Suprapubic skin (tissue), 4 donors: Measurements from ENCODE around the gene BLACAT1. TPM values are rescaled to one million over a fixed set of nuclear protein-coding genes. Genes with fewer than 3 reads are reported as not detected.

Experiments
- DNase-seq, 2 donors: peaks; one replicate each; pipeline ENCODE4 v3.0.0-alpha.2; 2019; ENCODE audit warnings: low spot score in 2 of 2
- H3K27ac ChIP-seq: fragments of 200-600 bp; sonication (generic); one replicate; pipeline ENCODE4 v1.5.1; 2019
- H3K27me3 ChIP-seq: fragments of 200-600 bp; sonication (generic); one replicate; pipeline ENCODE4 v1.5.1; 2019
- H3K36me3 ChIP-seq: fragments of 200-600 bp; sonication (generic); one replicate; pipeline ENCODE4 v1.5.1; 2019
- H3K4me1 ChIP-seq: fragments of 200-600 bp; sonication (generic); one replicate; pipeline ENCODE4 v1.5.1; 2019
- H3K4me3 ChIP-seq: fragments of 200-600 bp; sonication (generic); one replicate; pipeline ENCODE4 v1.5.1; 2019; ENCODE audit warnings: mild to moderate bottlenecking
- H3K9me3 ChIP-seq: fragments of 200-600 bp; sonication (generic); one replicate; pipeline ENCODE4 v1.5.1; 2019
- EP300 ChIP-seq: sonication (generic); formaldehyde crosslinking; IDR thresholded peaks from one replicate; pipeline ENCODE4 v1.6.1; 2017; ENCODE audit warnings: antibody characterized with exemption
- POLR2A ChIP-seq, 2 donors: fragments of 450-650 bp; IDR thresholded peaks; one replicate each; pipeline ENCODE4 v1.6.1; 2017; ENCODE audit warnings: antibody characterized with exemption in 2 of 2, mild to moderate bottlenecking in 2 of 2, moderate library complexity in 2 of 2
- POLR2AphosphoS5 ChIP-seq, 3 donors: sonication (generic); formaldehyde crosslinking; IDR thresholded peaks; one replicate each; pipeline ENCODE4 v1.6.1; 2017; ENCODE audit warnings: antibody characterized with exemption in 3 of 3
- WGBS: methylation state at CpG from one replicate; pipeline ENCODE4 v1.1.5; 2018; 5-methylcytosine and 5-hydroxymethylcytosine counted together
- total RNA-seq, 4 donors: library from RNA; depleted of rRNA; stranded (reverse); fragments of >200 nt; gene quantifications; one replicate each; pipeline ENCODE4 v1.1.0, GENCODE V29; 2016
- TF ChIP-seq, protein P1 (sequence below), 2 donors: fragments of 200-600 bp in 1 of 2; fragments of 450-650 bp in 1 of 2; sonication (generic) in 1 of 2; IDR thresholded peaks; one replicate each; pipeline ENCODE4 v1.5.1; 2016 to 2019; ENCODE audit warnings: antibody characterized with exemption in 2 of 2, mild to moderate bottlenecking in 1 of 2, moderate library complexity in 1 of 2

BLACAT1 gene
- total RNA-seq = not detected

DNA sequence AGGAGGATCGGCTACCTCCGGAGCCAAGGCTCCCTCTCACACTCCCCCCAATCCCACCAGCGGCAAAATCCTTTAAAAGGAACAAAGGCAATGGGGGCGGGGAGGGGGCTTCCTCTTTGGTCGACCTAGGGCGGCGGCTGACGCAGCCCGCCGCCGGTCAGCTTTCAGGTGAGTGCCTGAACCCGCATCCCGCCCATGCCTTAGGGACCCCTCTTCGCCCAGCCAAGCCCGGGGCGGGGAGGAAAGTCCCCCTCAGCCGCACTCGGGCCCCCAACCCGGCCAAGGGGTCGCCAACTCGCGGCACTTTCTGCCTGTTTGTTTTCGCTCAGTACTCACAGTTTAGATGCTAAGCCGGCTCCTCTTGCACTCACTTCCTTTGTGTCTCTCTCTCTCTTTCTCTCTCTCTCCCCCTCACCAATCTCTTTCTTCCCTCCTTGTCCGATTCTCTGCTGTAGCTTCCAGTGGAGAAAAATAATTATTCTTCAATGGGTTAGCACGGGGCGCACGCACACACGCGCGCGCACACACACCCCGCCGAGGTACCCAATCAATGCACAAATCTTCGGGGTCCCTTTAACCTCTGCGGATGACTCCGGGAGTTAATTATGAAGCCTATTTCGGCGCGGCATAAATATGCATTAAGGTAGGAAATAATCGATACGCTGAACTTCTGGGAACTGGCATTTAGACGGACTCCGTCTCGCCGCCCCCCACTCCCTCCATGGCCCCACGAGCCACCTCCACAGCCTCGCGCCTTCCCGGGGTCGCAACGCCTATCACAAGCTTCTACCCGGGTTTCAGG lies at the start of gene BLACAT1:
TSS of gene BLACAT1 (minus strand) at position 465 of the 802 bp plus-strand sequence.
- peaks cover 22% of the 10 kb centered on the region for H3K4me1 ChIP-seq
- peak within 1 kb of the TSS; percentile 36 for H3K4me3 ChIP-seq
- DNase-seq = no peak
- no peak within 1 kb of the TSS for H3K27ac ChIP-seq
- no peaks in the 10 kb centered on the region for H3K9me3 ChIP-seq
- 3% methylated on average over 53 of the region's 53 CpGs for WGBS
- TF ChIP-seq POLR2A (IDR thresholded peaks at IDR 0.05) = no peak
- no peak for TF ChIP-seq EP300
- TF ChIP-seq POLR2AphosphoS5 (IDR thresholded peaks at IDR 0.05) = no peak
- TF ChIP-seq, protein P1, sequence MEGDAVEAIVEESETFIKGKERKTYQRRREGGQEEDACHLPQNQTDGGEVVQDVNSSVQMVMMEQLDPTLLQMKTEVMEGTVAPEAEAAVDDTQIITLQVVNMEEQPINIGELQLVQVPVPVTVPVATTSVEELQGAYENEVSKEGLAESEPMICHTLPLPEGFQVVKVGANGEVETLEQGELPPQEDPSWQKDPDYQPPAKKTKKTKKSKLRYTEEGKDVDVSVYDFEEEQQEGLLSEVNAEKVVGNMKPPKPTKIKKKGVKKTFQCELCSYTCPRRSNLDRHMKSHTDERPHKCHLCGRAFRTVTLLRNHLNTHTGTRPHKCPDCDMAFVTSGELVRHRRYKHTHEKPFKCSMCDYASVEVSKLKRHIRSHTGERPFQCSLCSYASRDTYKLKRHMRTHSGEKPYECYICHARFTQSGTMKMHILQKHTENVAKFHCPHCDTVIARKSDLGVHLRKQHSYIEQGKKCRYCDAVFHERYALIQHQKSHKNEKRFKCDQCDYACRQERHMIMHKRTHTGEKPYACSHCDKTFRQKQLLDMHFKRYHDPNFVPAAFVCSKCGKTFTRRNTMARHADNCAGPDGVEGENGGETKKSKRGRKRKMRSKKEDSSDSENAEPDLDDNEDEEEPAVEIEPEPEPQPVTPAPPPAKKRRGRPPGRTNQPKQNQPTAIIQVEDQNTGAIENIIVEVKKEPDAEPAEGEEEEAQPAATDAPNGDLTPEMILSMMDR (IDR thresholded peaks at IDR 0.05) = no peak
- peaks cover 100% of the 10 kb centered on the region for H3K27me3 ChIP-seq
- H3K36me3 ChIP-seq = no peaks in the 10 kb centered on the region

DNA sequence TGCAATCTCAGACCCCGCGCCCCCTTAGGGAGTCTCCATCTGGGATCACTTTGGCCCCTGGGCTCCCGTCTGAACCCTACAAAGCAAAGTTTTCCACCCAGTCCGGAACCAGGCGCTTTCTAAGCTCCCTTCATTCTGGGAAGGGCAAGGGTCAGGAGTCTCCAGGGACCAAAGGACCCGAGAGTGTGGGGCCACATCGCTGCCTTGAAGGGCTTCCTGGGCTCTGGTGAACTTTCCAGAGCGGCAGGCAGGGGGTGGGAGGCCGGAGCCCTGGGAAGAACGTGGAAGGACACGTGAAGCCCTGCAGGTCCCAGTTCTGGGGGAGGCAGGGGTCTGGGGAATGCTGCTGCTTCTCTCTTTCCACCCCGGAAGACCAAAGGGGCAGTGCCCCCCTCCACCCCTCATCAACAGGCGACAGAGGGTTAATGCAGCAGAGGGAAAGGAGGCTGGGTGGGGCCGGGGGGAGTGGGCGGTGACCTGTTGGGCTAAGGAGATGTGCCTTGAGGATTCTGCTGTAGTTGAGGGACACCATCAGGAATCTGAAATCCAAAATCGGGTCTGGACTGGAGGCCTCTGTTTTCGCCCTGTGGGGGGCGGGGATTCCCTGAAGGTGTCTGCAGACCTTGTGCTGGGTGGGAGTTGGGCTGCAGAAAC lies 49.4 kb upstream of the BLACAT1 start:
- Histone ChIP-seq H3K4me3 (peak overlapping the region; percentile 67), H3K9me3 (no peaks in the 10 kb centered on the region), H3K27ac (peak overlapping the region; percentile 38), H3K27me3 (peaks cover 6% of the 10 kb centered on the region), H3K4me1 (peaks cover 24% of the 10 kb centered on the region), H3K36me3 (no peaks in the 10 kb centered on the region)
- WGBS = 7% methylated on average over 12 of the region's 18 CpGs
- DNase-seq = no peak
- TF ChIP-seq POLR2A (IDR thresholded peaks at IDR 0.05) (no peak), POLR2AphosphoS5 (IDR thresholded peaks at IDR 0.05) (no peak), EP300 (no peak)
- TF ChIP-seq, protein P1 (IDR thresholded peaks at IDR 0.05) = no peak

DNA sequence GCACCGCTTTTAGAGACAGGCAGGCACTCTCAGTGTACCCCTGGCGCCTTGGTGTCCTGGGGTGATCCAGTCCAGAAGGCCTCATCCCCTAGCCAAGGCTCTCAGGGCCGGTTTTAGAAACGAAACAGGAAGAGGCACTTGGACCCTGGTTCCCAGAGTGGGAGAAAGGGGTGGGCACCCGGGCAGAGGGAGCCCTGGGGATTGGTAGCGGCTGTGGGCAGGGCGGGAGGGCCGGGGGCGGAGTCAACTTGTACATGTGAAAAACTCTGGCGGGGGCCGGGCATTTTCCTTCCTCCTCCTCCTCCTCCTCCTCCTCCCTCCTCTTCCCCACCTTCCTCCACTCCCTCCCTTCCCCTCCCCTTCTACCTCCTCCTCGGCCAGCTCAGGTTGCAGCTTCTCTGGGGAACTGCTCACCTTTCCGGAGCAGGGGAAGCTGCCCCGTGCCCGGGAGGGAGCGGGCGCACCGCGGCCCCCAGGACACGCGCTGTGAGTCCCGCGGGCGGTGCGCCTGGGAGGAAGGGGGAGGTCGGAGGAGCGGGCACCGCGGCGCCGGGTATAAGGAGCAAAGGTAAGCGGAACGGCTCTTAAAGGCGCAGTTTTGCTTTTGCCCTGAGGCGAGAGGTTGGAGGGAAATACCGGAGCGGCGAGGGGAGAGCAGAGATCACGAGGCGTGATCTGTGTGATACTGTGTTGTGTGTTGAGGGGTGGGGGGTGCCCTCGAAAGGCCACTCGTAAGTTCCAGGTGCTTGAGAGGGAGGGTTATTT lies 48.6 kb upstream of the BLACAT1 start, which contains the start of gene CDK18:
TSS of gene CDK18 (plus strand) at position 359 of the 765 bp plus-strand sequence. CDS start 18,499 bp downstream, outside the sequence.
- no peaks in the 10 kb centered on the region for H3K36me3 ChIP-seq
- DNase-seq = peak in 1 of 2 donors; percentile 88
- peaks cover 24% of the 10 kb centered on the region for H3K4me1 ChIP-seq
- TF ChIP-seq POLR2A (IDR thresholded peaks at IDR 0.05) (no peak), EP300 (no peak), POLR2AphosphoS5 (IDR thresholded peaks at IDR 0.05) (no peak)
- TF ChIP-seq, protein P1 (IDR thresholded peaks at IDR 0.05) = no peak
- peaks cover 6% of the 10 kb centered on the region for H3K27me3 ChIP-seq
- peak within 1 kb of the TSS; percentile 38 for H3K27ac ChIP-seq
- H3K9me3 ChIP-seq = no peaks in the 10 kb centered on the region
- WGBS = 5% methylated on average over 26 of the region's 42 CpGs
- peak within 1 kb of the TSS; percentile 67 for H3K4me3 ChIP-seq

DNA sequence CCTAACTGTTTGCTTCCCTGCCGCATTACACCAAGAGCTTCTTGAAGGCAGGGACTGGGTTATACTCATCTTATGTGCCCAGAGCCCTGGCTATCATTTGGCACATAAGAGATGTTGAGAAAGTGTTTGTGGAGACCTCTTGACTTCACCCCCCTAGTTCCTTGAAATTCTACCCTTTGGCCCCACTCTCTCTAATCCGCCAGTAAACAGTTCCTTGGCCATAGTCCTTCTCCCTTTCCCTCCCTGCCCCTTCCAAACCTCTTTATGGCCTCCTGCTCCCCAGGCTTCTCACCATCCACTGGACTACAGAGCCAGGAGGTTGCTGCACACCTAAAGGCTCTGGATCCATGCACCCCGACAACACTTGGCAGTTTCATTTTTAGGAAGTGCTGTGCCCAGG lies 47.1 kb upstream of the BLACAT1 start:
- WGBS = 70% methylated on average over 3 of the region's 3 CpGs

More for the DNA sequence above, 47.1 kb upstream of the BLACAT1 start:
- no peak for TF ChIP-seq POLR2AphosphoS5 (IDR thresholded peaks at IDR 0.05)
- TF ChIP-seq, protein P1 (IDR thresholded peaks at IDR 0.05) = no peak
- no peak for TF ChIP-seq POLR2A (IDR thresholded peaks at IDR 0.05)
- TF ChIP-seq EP300 = no peak
- Histone ChIP-seq H3K9me3 (no peaks in the 10 kb centered on the region), H3K36me3 (no peaks in the 10 kb centered on the region), H3K27ac (no peak overlapping the region), H3K4me3 (no peak overlapping the region), H3K4me1 (peaks cover 24% of the 10 kb centered on the region), H3K27me3 (peaks cover 6% of the 10 kb centered on the region)
- DNase-seq = no peak
